GM12878 (cell line): ENCODE results near the gene HOPX. TPM values are rescaled to one million over a fixed set of nuclear protein-coding genes. Genes with fewer than 3 reads are reported as not detected.

Experiments
- ATAC-seq: fragments of 200-7000 bp; cut with Tn5 transposase; 3 replicates; pipeline ENCODE4 v1.9.1; 2020; ENCODE audit warnings: mild to moderate bottlenecking, moderate library complexity
- BruUV-seq: library from RNA; stranded (reverse); fragments of 400-500 nt; replicated peaks from 2 replicates; lab custom pipeline; 2021; lab: Mats Ljungman, UMichigan
- CTCF ChIA-PET: fragments of 300-600 bp; sonication (Branson Sonifier 250); formaldehyde crosslinking; extraction: SDS; loops from one replicate; lab custom pipeline; 2021; ENCODE audit warnings: inconsistent platforms; lab: Yijun Ruan, JAX
- POLR2A ChIA-PET: fragments of 350-600 bp; formaldehyde crosslinking; extraction: SDS; loops from one replicate; lab custom pipeline; 2021; ENCODE audit warnings: inconsistent platforms; lab: Charles Lee
- RAD21 ChIA-PET: fragments of 300-600 bp; sonication (Branson Sonifier 250); formaldehyde crosslinking; loops from one replicate; lab custom pipeline; 2023; ENCODE audit warnings: antibody characterized with exemption; ENCODE audit not compliant: unreplicated experiment; lab: Charles Lee
- SMC1A ChIA-PET: fragments of 300-600 bp; sonication (Branson Sonifier 250); formaldehyde crosslinking; loops from one replicate; lab custom pipeline; 2023; ENCODE audit not compliant: unreplicated experiment, uncharacterized antibody; lab: Charles Lee
- DNase-seq: peaks from one replicate; pipeline ENCODE4 v3.0.0-alpha.2; 2011; ENCODE audit warnings: low read depth, low spot score
- FAIRE-seq: peaks from 3 replicates; lab custom pipeline; 2011; peaks lifted over from hg19 to GRCh38; lab: Jason Lieb, UNC
- H2AFZ ChIP-seq: 2 replicates; pipeline ENCODE4 v1.6.0; 2011; ENCODE audit warnings: low read depth, low read length, control low read depth; ENCODE audit not compliant: control insufficient read depth
- H3K27ac ChIP-seq: 2 replicates; pipeline ENCODE4 v1.5.1; 2011; ENCODE audit warnings: control low read depth; ENCODE audit not compliant: control insufficient read depth, insufficient read depth
- H3K27me3 ChIP-seq, 2 experiments: replicated peaks in 1 of 2; 2 replicates each; pipeline versions ENCODE4 v1.6.0 to v1.6.1; 2011; ENCODE audit warnings: low read length in 1 of 2; ENCODE audit not compliant: control insufficient read depth in 2 of 2, insufficient read depth in 2 of 2
- H3K36me3 ChIP-seq, 2 experiments: 2 replicates each; pipeline ENCODE4 v1.5.1; 2011; ENCODE audit warnings: low read length in 1 of 2; ENCODE audit not compliant: control insufficient read depth in 2 of 2, insufficient read depth in 2 of 2
- H3K4me1 ChIP-seq: 2 replicates; pipeline ENCODE4 v1.6.1; 2011; ENCODE audit warnings: mild to moderate bottlenecking, low read length, moderate library complexity, mixed read lengths; ENCODE audit not compliant: control insufficient read depth, insufficient read depth
- H3K4me2 ChIP-seq: 2 replicates; pipeline ENCODE4 v1.6.0; 2011; ENCODE audit warnings: control low read depth; ENCODE audit not compliant: control insufficient read depth, insufficient read depth
- H3K4me3 ChIP-seq: fragments of 200-600 bp; sonication (generic); 2 replicates; pipeline ENCODE4 v1.5.1; 2016
- H3K79me2 ChIP-seq: 2 replicates; pipeline ENCODE4 v1.6.0; 2011; ENCODE audit warnings: low read length; ENCODE audit not compliant: control insufficient read depth, insufficient read depth
- H3K9ac ChIP-seq: 2 replicates; pipeline ENCODE4 v1.8.0; 2011; ENCODE audit warnings: low read length, control low read depth, mixed read lengths; ENCODE audit not compliant: control insufficient read depth, insufficient read depth
- H3K9me3 ChIP-seq: replicated peaks from 3 replicates; pipeline ENCODE4 v1.5.1; 2011; ENCODE audit warnings: mild to moderate bottlenecking, low read length; ENCODE audit not compliant: control insufficient read depth, insufficient read depth
- H4K20me1 ChIP-seq: 2 replicates; pipeline ENCODE4 v1.6.0; 2011; ENCODE audit not compliant: control insufficient read depth, insufficient read depth
- CHD4 ChIP-seq: fragments of 200-600 bp; sonication (generic); IDR thresholded peaks from 2 replicates; pipeline ENCODE4 v1.6.1; 2016; ENCODE audit warnings: mild to moderate bottlenecking
- CREM ChIP-seq: IDR thresholded peaks from 2 replicates; pipeline ENCODE4 v1.6.1; 2014; ENCODE audit warnings: antibody characterized with exemption, low read depth
- E2F8 ChIP-seq: fragments of 450-650 bp; IDR thresholded peaks from 2 replicates; pipeline ENCODE4 v1.6.1; 2018; ENCODE audit warnings: mild to moderate bottlenecking, low read depth, moderate library complexity; ENCODE audit not compliant: partially characterized antibody
- EZH2 ChIP-seq: IDR thresholded peaks from 2 replicates; pipeline ENCODE4 v1.6.1; 2012; ENCODE audit warnings: low read depth, mild to moderate bottlenecking, control low read depth, inconsistent platforms, low read length, borderline replicate concordance; ENCODE audit not compliant: control insufficient read depth
- SUZ12 ChIP-seq: fragments of 200-600 bp; sonication (generic); IDR thresholded peaks from one replicate; pipeline ENCODE4 v1.6.1; 2018; ENCODE audit warnings: antibody characterized with exemption, mild to moderate bottlenecking; ENCODE audit not compliant: unreplicated experiment
- USF2 ChIP-seq: IDR thresholded peaks from 2 replicates; pipeline ENCODE4 v1.6.1; 2011; ENCODE audit warnings: low read depth, low read length, improper control_type of control experiment, borderline replicate concordance
- ZBED1 ChIP-seq: IDR thresholded peaks from 2 replicates; pipeline ENCODE4 v1.6.1; 2016; ENCODE audit warnings: borderline replicate concordance
- WGBS: methylation state at CpG from one replicate; pipeline ENCODE4 v1.1.6; 2016; ENCODE audit warnings: low lambda C conversion rate; ENCODE audit not compliant: insufficient replicate concordance, insufficient coverage; ENCODE audit errors: missing lambda C conversion rate; 5-methylcytosine and 5-hydroxymethylcytosine counted together
- in situ Hi-C: fragments of 300-500 bp; cut with MboI; formaldehyde crosslinking; loops from 9 replicates; pipeline ENCODE4 v1.14.3; 2018; ENCODE audit warnings: mixed read lengths
- intact Hi-C: fragments of 100-400 bp; cut with micrococcal nuclease; formaldehyde crosslinking; loops from one replicate; pipeline ENCODE4 v1.14.2; 2022; ENCODE audit not compliant: unreplicated experiment
- polyA plus RNA-seq, 11 experiments: library from polyadenylated mRNA; depleted of rRNA in 4 of 11; unstranded in 6 of 11; stranded (reverse) in 5 of 11; fragments of >200 nt; fragmentation: Nextera tagmentation in 4 of 11; fragmentation: Illumina TruSeq in 1 of 11; extraction: Ambion mirVana in 4 of 11; extraction: Trizol in 1 of 11; gene quantifications; 1 replicate in 1 of 11; 2 replicates in 10 of 11; pipeline versions ENCODE4 v1.2.1 to v1.2.3, GENCODE V29; 2011 to 2016; ENCODE audit warnings: inconsistent platforms in 2 of 11, missing spikeins in 2 of 11, low read depth in 1 of 11
- total RNA-seq, 4 experiments: library from RNA; depleted of rRNA in 3 of 4; stranded (reverse); fragments of >200 nt in 3 of 4; fragmentation: Illumina TruSeq in 1 of 4; extraction: Trizol in 1 of 4; gene quantifications; 2 replicates each; pipeline versions ENCODE4 v1.2.1 to v1.2.3, GENCODE V29; 2013 to 2021

HOPX gene
- total and polyA plus RNA-seq, 10 of the 15 experiments (the other 5 are each of a cell fraction or from before 2014, with no cell fraction given), result 0.11 to 0.40 (median 0.23) TPM; not detected in 4

- Histone ChIP-seq H2AFZ (no peak overlapping the region), H3K4me3 (no peak overlapping the region; the same call in 1 of the 2 replicates), H3K9ac (no peak overlapping the region), H3K27ac (no peak overlapping the region), H3K4me1 (no peaks in the 10 kb centered on the region; the same call in 1 of the 2 replicates), H3K4me2 (peak overlapping the region; percentile 72), H4K20me1 (no peaks in the 10 kb centered on the region), H3K27me3 (peaks cover 5 to 29% of the 10 kb centered on the region in 2 experiments; a peak in 3 of 4 replicates)
- RAD21 ChIA-PET, result no interaction called here
- WGBS, result 4% methylated on average over 78 of the region's 79 CpGs
- DNase-seq (no peak), FAIRE-seq (no peak), ATAC-seq (peak; percentile 46)
- intact Hi-C loops, result no loop called here
- in situ Hi-C loops, result no loop called here
- POLR2A ChIA-PET, result no interaction called here
- no TSS peak for BruUV-seq
- SMC1A ChIA-PET, result no interaction called here
- TF ChIP-seq CHD4 (no peak), USF2 (no peak), ZBED1 (no peak), E2F8 (no peak), CREM (no peak), SUZ12 (peak; percentile 70), EZH2 (0 out of 2 replicates have a peak, but pooled peaks have one; percentile 36)
- TF ChIP-seq, all 136 proteins: peak for 2
- Histone ChIP-seq H3K79me2 (no peaks in the 10 kb centered on the region), H3K9me3 (no peaks in the 10 kb centered on the region), H3K36me3 (no peaks in the 10 kb centered on the region)
- CTCF ChIA-PET, result interaction anchor here (1.3 kb wide), 1 partner anchor 181 kb away, joined by 4 read pairs; no protein-coding TSS in a partner anchor
Observed at GRCh38 chr4:56655627-56656345, 25.3 kb downstream of the HOPX start.
